Activated naive CD8-positive, alpha-beta T cell (primary cell): ENCODE measurements around the gene SETD4.
A peak's percentile ranks its signal among the peaks of the same experiment; 100 is the strongest.

Source experiments
- H3K27ac Mint-ChIP-seq: one replicate; pipeline ENCODE4 v1.8.0; 2021; ENCODE audit warnings: mixed read lengths
- H3K27me3 Mint-ChIP-seq: one replicate; pipeline ENCODE4 v1.8.0; 2021; ENCODE audit warnings: mixed read lengths
- H3K36me3 Mint-ChIP-seq: one replicate; pipeline ENCODE4 v1.8.0; 2021; ENCODE audit warnings: mixed read lengths
- H3K4me1 Mint-ChIP-seq: one replicate; pipeline ENCODE4 v1.8.0; 2021; ENCODE audit warnings: low read depth, mixed read lengths
- H3K4me3 Mint-ChIP-seq: one replicate; pipeline ENCODE4 v1.8.0; 2021; ENCODE audit warnings: mild to moderate bottlenecking, mixed read lengths
- H3K9me3 Mint-ChIP-seq: one replicate; pipeline ENCODE4 v1.8.0; 2021; ENCODE audit warnings: low read depth, mixed read lengths

Gene SETD4

DNA sequence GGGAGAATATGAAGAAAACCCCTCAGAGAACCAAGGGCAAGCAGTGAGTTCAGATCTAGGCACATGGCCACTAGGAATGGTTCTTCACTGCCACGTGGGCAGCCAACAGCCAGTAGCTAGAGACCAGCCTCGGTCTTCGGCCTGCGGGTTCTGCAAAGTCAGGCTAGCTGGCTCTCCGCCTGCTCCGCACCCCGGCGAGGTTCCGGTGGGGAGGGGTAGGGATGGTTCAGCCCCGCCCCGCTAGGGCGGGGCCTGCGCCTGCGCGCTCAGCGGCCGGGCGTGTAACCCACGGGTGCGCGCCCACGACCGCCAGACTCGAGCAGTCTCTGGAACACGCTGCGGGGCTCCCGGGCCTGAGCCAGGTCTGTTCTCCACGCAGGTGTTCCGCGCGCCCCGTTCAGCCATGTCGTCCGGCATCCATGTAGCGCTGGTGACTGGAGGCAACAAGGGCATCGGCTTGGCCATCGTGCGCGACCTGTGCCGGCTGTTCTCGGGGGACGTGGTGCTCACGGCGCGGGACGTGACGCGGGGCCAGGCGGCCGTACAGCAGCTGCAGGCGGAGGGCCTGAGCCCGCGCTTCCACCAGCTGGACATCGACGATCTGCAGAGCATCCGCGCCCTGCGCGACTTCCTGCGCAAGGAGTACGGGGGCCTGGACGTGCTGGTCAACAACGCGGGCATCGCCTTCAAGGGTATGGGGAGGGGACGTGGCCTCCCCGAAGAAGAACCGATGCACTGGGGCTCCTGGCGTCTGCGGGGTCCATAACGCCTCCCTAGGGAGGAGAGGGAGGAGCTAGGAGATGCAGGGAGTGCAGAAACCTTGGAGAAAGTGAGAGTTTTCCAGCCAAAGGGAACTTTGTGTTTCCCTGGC, 9.6 kb upstream of the SETD4 start, which contains the start of gene CBR1:
CBR1 (plus strand) TSS at position 312 of the 871 bp plus-strand sequence; CDS start at position 404, 92 bp downstream.
- no peaks in the 10 kb centered on the region for H3K27me3 Mint-ChIP-seq
- peaks cover 9% of the 10 kb centered on the region for H3K9me3 Mint-ChIP-seq
- H3K27ac Mint-ChIP-seq = peak within 1 kb of the TSS; percentile 93
- peaks cover 40% of the 10 kb centered on the region for H3K4me1 Mint-ChIP-seq
- peaks cover 17% of the 10 kb centered on the region for H3K36me3 Mint-ChIP-seq
- H3K4me3 Mint-ChIP-seq = peak within 1 kb of the TSS; percentile 82

DNA sequence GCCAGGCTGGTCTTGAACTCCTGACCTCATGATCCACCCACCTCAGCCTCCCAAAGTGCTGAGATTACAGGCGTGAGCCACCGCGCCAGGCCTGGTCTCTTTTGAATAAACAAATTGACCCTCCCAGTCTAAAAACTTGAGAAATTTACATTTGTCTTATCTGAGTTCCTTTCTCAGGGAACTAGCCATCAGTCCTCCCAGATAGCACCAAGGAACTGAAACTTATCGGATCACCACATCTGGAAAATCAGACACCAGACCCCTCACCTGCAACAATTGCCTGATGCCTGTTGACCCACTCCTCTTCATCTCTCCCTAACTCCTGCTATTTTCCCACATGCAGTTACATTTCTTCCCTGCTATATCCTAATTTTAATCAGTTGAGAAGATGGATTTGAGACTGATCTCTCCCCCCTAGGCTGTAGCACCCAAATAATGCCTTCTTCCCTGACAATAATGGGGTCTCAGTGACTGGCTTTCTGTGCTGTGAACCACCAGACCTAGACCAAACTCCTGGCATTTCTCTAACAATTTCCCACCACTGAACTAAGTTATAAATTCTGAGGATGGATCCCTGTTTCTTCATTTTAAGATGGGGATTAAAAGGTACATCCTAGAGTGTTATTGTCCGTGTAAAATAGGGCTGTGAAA, 8.5 kb upstream of the SETD4 start:
- H3K27me3 Mint-ChIP-seq = no peaks in the 10 kb centered on the region
- peak overlapping the region; percentile 82 for H3K4me3 Mint-ChIP-seq
- peak overlapping the region; percentile 93 for H3K27ac Mint-ChIP-seq
- peaks cover 17% of the 10 kb centered on the region for H3K36me3 Mint-ChIP-seq
- peaks cover 40% of the 10 kb centered on the region for H3K4me1 Mint-ChIP-seq
- H3K9me3 Mint-ChIP-seq = peaks cover 9% of the 10 kb centered on the region

DNA sequence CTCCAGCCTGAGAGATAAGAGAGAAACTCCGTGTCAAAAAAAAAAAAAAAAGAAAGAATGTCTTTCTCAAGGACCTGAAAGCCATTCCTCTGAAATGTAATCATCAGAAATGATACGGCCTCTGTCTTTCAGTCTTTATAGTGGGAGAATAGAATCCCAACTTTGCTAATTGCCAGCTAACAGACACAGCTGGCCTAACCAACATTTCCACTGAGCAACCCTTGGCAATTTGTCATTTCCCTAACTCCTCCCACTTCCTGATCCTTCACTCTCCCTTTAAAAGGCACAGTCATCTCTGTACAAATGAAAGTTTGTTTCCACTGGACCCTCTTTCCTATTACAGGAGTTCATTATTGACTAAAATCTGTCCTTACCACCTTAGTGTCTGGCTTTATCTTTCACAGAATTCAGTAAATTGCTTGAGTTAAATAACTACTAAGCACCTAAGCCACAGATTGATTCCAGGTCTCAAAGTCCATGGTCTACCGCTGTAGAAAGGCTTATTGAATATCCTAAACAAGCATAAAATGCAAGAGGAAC, 5.2 kb upstream of the SETD4 start:
- no peak overlapping the region for H3K4me3 Mint-ChIP-seq

DNA sequence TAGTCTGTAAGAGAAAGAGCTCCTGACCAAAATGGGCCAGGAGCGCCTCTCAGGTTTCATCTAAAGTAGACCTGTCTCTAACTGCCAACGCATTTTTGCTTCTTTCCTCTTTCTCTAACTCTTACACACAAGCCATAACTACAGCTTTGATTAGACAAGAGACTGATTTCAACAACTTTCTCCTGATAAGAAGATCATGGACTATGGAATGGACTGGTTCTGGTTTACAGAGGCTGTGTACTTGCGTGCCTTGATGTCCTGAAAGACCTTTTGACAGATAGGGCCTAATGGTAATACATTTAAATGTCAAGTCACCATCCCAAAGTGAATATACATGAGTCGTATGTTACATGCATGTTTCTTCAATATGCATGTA, 3.7 kb upstream of the SETD4 start:
- Mint-ChIP-seq H3K4me1 (peaks cover 11% of the 10 kb centered on the region), H3K9me3 (peaks cover 4% of the 10 kb centered on the region), H3K27ac (no peak overlapping the region), H3K4me3 (no peak overlapping the region), H3K36me3 (peaks cover 6% of the 10 kb centered on the region), H3K27me3 (no peaks in the 10 kb centered on the region)

More for the DNA sequence above, 5.2 kb upstream of the SETD4 start:
- Mint-ChIP-seq H3K9me3 (peaks cover 9% of the 10 kb centered on the region), H3K4me1 (peaks cover 18% of the 10 kb centered on the region), H3K27ac (peak overlapping the region; percentile 28), H3K36me3 (peaks cover 9% of the 10 kb centered on the region), H3K27me3 (no peaks in the 10 kb centered on the region)

DNA sequence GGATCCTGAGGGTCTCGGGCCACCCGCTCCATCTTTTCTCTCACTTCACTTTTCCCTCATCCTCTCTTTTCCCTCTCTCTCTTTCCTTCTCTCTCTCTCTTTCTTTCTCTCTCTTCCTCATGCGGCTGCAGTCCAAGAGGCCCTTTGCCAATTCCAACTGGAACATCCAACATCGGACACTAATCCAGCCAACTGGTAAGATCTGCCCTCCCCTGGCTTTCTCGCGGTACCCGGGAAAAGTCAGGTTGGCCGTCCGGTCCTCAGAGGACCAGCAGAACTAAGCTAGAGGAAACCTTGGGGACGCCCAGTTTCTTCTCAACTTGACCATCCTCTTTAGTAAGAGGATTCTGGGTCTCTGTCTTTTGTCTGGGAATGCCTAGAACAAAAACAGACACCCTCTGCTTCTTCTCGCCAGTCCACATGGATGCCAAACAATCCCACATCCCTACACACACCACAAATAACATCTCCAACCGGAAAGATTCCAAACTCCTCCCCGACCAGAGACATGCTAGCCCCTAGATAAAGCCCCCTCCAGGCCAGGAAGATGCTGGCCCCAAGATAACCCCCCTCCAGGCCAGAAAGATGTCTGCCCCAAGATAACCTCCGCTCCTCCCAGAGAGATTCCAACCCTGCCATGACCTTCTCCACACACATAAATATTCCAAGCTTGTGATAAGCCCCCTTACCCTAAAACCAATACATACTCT, 3.2 kb upstream of the SETD4 start:
- Mint-ChIP-seq H3K27ac (peak overlapping the region; percentile 5), H3K4me3 (no peak overlapping the region), H3K36me3 (peaks cover 2% of the 10 kb centered on the region), H3K9me3 (no peaks in the 10 kb centered on the region), H3K4me1 (peaks cover 13% of the 10 kb centered on the region), H3K27me3 (no peaks in the 10 kb centered on the region)

DNA sequence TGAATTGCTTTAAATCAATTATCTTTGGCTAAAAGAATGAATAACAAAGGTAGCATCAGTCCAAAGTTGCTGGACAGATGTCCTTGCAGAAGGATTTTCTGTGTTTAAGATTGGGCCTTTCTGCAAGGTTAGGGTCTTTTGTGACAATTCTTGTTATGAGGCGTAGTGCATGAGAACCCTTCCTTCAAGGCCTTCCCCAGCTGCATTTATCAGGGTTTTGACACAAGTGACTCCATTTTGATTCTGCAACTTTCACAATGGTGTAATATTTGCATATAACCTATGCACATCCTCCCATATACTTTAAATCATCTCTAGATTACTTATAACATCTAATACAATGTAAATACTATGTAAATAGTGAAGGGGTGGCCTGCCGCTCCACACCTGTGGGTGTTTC, 1.1 kb upstream of the SETD4 start:
- Mint-ChIP-seq H3K9me3 (no peaks in the 10 kb centered on the region), H3K27ac (peak overlapping the region; percentile 41), H3K27me3 (no peaks in the 10 kb centered on the region), H3K4me3 (peak overlapping the region; percentile 90), H3K36me3 (no peaks in the 10 kb centered on the region), H3K4me1 (peaks cover 27% of the 10 kb centered on the region)

DNA sequence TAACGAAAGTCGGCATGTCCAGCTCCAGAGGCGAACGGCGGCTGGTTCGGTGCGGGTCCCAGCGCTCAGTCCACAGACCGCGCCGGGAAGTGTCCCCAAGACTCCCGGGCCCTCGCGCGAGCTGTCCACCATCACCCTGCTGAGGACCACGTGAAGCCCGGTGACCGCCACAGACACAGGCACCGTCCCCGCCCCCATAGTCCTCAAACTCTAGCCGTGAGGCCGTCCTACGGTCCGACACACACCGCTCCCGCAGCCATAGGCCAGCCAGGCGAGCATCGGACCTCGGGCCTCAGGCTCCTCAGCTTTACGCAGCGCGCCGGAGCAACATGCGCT, 535 bp downstream of the SETD4 start:
- peak overlapping the region; percentile 90 for H3K4me3 Mint-ChIP-seq
- H3K27me3 Mint-ChIP-seq = no peaks in the 10 kb centered on the region
- peaks cover 28% of the 10 kb centered on the region for H3K4me1 Mint-ChIP-seq
- H3K27ac Mint-ChIP-seq = peak overlapping the region; percentile 88
- H3K9me3 Mint-ChIP-seq = no peaks in the 10 kb centered on the region
- H3K36me3 Mint-ChIP-seq = no peaks in the 10 kb centered on the region

DNA sequence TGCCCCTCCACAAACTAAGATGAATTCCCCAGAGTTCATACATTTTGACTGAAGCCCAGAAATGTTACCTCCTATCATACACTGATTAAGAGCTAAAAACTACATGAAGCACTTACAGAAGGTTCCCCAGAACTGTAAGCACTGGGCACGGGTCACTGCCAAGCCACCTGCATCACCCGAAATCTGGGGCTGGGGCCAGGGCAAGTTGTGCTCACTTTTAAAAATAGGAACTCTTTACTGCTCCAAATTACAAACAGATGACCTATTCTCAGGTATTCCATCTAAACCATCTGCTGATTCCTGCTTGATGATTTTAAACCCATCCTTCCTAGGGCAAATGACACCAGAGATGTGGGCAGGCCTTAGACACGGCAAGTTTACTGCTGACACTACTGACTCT, 4.8 kb downstream of the SETD4 start:
- Mint-ChIP-seq H3K4me1 (peaks cover 35% of the 10 kb centered on the region), H3K27me3 (no peaks in the 10 kb centered on the region), H3K4me3 (no peak overlapping the region), H3K27ac (no peak overlapping the region), H3K36me3 (peaks cover 5% of the 10 kb centered on the region), H3K9me3 (no peaks in the 10 kb centered on the region)

DNA sequence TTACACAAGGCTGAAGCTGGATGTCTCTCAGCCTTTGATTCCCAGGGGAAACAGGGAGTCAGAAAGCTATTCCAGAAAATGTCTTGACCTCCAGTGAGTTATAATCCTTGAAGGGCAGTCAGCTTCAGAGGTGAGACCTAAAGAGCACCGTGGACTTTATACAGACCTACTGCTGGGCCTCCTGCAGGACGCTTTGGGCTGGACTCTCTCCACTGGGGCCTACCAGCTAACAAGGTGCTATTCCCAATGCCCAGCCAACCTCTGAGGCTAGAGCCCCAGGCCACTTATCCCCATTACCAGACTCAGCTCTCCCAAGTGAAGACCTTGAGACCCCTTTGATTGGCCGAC, 6.6 kb downstream of the SETD4 start:
- Mint-ChIP-seq H3K9me3 (no peaks in the 10 kb centered on the region), H3K4me1 (peaks cover 32% of the 10 kb centered on the region), H3K4me3 (no peak overlapping the region), H3K36me3 (peaks cover 15% of the 10 kb centered on the region), H3K27ac (peak overlapping the region; percentile 22), H3K27me3 (no peaks in the 10 kb centered on the region)

DNA sequence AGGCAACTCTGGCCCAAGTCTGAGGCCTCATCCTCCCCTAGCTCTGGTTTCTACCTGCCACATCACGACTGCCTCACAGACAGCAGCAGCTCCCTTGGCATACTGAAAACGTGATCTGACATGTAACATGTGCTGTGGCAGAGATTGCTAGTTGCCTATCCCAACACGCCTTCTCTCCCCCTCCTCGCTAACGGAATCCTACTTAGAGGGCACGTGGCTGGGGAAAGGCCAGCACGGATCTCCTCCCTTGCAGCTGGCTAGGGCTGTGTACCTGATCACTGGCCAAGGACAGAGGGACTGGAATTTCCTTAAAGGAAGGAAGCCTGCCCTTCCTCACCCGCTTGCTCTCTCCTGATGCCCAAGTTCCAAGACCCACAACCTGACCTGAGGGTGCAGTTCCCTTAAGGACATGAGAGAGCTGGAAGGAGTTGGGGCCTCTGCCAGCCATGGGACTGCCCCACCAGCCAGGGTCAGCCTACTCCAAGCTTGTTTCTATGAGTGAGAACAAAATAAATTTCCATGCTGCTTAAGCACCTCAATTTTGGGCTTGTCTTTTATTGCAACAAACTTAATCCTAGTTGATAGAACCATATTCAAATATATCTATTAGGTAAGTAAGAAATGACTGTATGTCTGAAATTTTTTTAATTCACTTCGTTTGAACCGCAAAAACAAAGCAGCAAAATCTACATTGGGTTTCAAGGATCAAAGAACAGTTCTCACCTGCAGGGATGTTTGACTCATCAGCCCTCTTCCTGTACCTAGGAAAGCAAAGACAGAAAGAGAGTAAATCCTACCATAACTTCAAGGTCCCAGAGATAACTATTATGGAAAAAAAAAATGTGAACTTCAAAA, 7.2 kb downstream of the SETD4 start:
- H3K27me3 Mint-ChIP-seq = no peaks in the 10 kb centered on the region
- no peaks in the 10 kb centered on the region for H3K9me3 Mint-ChIP-seq
- H3K4me1 Mint-ChIP-seq = peaks cover 29% of the 10 kb centered on the region
- H3K36me3 Mint-ChIP-seq = peaks cover 15% of the 10 kb centered on the region
- peak overlapping the region; percentile 46 for H3K27ac Mint-ChIP-seq
- H3K4me3 Mint-ChIP-seq = no peak overlapping the region

DNA sequence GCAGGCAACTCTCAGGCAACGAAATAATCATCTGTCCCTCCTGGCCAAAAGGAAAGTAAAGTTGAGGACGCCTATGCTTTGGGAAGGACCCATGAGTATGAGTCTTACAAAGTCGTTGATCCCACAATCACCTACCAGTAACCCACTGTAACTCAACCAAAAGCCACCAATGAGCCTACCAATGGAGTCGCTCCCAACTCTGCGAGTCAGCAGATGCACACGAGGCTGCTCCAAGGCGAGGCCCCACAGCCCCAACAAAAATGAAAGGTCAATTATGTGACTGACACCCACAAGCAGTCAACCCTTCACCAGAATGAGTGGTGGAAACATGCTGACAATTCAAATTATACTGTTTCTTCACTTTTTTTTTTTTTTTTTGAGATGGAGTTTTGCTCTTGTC, 12.0 kb downstream of the SETD4 start:
- peaks cover 24% of the 10 kb centered on the region for H3K36me3 Mint-ChIP-seq

DNA sequence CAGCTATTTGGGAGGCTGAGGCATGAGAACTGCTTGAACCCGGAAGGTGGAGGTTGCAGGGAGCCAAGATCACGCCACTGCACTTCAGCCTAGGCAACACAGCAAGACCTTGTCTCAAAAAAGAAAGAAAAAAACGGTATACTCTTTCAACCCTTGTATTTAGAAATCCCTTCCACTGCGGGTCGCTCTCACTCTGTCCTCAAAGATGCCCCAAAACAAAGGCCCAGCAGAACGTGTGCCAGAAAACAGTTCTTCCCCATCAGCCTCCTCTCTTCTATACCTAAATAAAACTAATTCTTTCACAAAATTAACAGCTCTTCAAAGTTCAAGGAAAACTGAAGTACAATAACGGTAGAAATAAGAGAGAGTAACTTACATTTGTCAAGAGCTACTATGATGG, 13.2 kb downstream of the SETD4 start:
- no peaks in the 10 kb centered on the region for H3K27me3 Mint-ChIP-seq
- no peak overlapping the region for H3K27ac Mint-ChIP-seq
- H3K4me3 Mint-ChIP-seq = no peak overlapping the region
- no peaks in the 10 kb centered on the region for H3K9me3 Mint-ChIP-seq
- H3K4me1 Mint-ChIP-seq = peaks cover 4% of the 10 kb centered on the region
- peaks cover 24% of the 10 kb centered on the region for H3K36me3 Mint-ChIP-seq

More for the DNA sequence above, 12.0 kb downstream of the SETD4 start:
- H3K4me3 Mint-ChIP-seq = no peak overlapping the region
- no peaks in the 10 kb centered on the region for H3K9me3 Mint-ChIP-seq
- no peaks in the 10 kb centered on the region for H3K27me3 Mint-ChIP-seq
- H3K27ac Mint-ChIP-seq = no peak overlapping the region
- H3K4me1 Mint-ChIP-seq = peaks cover 9% of the 10 kb centered on the region

DNA sequence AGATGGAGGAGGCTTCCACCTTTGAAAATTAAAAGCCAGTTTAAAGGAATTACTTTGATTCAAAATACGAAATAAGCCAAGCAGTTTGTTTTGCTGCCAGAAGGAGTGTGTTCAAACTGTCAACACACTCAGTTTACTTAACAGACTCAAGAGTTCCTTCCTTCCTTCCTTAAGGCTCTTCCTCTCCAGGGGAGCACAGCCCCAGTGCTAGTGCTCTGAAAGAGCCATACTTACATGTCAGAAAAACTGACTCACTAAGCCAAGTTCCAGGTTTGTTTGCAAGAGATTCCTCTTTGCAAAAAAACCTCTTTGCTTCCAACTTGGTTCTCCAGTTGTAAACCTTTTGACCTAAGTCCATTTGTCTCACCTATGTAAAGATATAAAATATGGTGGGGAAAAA, 14.3 kb downstream of the SETD4 start:
- Mint-ChIP-seq H3K27me3 (no peaks in the 10 kb centered on the region), H3K4me3 (no peak overlapping the region), H3K27ac (no peak overlapping the region), H3K4me1 (peaks cover 4% of the 10 kb centered on the region), H3K36me3 (peaks cover 22% of the 10 kb centered on the region), H3K9me3 (no peaks in the 10 kb centered on the region)

DNA sequence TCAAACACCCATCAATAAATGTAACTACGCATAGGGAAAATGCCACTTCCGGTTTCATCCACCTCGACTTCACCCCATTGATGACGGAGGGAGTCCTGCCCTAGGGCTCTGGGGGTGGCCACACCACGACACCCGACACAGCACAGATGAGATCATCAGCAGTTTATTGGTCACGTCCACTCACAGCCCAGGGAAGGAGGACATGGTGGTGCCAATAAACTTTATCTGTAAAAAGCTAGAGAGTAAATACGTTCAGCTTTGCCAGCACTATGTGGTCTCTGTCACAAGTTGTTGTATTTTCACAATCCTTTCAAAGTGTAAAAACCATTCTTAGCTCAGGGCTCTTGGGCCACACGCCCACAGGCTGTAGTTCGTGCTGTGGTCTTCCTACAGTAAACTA, 16.3 kb downstream of the SETD4 start:
- Mint-ChIP-seq H3K36me3 (peaks cover 12% of the 10 kb centered on the region), H3K27me3 (no peaks in the 10 kb centered on the region), H3K4me1 (peaks cover 4% of the 10 kb centered on the region), H3K27ac (no peak overlapping the region), H3K9me3 (no peaks in the 10 kb centered on the region), H3K4me3 (no peak overlapping the region)
